HG03565 (cell line): Measurements from ENCODE around the gene SPTY2D1.

Experiments
- ATAC-seq: cut with Tn5 transposase; IDR thresholded peaks from one replicate; pipeline ENCODE4 v1.9.1; 2021; ENCODE audit warnings: mild to moderate bottlenecking, moderate library complexity; ENCODE audit not compliant: unreplicated experiment

Gene SPTY2D1

GRCh38 chr11:18566406-18566805 is 67.7 kb downstream of the SPTY2D1 start:
- ATAC-seq: no peak

- ATAC-seq: no peak
These were observed 70.0 kb downstream of the SPTY2D1 start for GRCh38 chr11:18564149-18564548.

- ATAC-seq: no peak
These were observed 70.9 kb downstream of the SPTY2D1 start for GRCh38 chr11:18563090-18563730.
